Measurements from ENCODE around the gene NDST3.

The NDST3 gene

GRCh38 chr4:118082182-118082581, 47.9 kb downstream of the NDST3 start:
- no peak for DNase-seq

DNA sequence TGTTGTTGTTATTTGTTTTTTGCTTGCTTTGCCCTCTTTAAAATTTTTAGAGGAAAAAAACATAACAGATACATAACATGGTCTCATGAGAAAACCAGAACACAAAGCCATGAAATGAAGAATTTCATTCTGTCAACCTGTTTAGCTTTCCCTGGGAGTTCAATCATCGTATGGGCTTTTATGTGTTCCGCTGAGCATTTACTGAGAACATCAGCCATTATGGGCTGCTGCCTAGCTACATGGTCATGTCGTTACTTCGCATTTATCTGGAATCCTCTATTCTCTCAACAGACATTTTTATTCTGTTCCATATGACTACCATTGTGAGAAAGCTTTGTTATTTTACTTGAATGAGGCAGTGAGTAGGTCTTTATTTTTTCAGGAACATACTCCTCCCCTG, 51.4 kb downstream of the NDST3 start:
- no peak for DNase-seq

DNA sequence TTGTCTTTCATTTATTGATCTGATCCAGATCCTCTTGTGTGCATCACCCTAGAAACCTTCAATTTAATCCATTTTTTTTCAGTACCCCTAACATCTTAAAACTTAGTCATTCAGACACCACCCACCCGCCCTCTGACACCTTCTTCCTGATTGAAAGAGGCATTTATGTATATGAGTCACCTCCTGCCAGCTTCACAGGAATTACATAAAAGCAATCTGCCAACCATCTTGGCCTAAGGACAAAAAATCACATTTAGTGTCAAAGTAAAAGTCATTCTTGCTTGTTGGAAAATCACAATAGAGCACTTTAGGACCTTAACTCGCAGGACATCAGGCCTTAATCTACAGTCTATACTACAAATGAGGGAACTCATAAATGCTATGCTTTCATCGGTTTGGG, 52.1 kb downstream of the NDST3 start:
- DNase-seq = no peak

GRCh38 chr4:118087366-118087765, 53.1 kb downstream of the NDST3 start:
- no peak for DNase-seq

- DNase-seq = no peak
These were observed 64.8 kb downstream of the NDST3 start for GRCh38 chr4:118099106-118099505.

GRCh38 chr4:118102195-118102594, 67.9 kb downstream of the NDST3 start:
- no peak for DNase-seq

GRCh38 chr4:118112117-118113046, 78.1 kb downstream of the NDST3 start:
- no peak for DNase-seq

DNA sequence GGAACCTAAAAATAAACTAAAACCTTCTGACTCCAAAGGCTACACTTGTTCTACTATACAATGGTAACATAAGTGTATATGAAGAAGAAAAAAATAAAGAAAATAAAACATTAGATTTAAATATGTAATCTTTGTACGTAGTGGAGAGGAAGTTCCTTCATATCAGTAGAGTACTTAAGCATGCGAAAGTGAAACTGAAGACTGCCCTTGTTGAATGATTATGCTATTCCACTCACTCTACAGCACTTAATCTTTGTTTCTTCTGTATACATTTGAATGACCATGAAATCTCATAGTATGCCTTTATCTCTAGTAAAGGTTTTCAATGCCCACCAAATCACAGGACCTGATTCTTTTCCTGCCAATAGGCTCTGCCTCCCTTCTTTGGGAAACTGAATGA, 78.9 kb downstream of the NDST3 start:
- DNase-seq = no peak

DNA sequence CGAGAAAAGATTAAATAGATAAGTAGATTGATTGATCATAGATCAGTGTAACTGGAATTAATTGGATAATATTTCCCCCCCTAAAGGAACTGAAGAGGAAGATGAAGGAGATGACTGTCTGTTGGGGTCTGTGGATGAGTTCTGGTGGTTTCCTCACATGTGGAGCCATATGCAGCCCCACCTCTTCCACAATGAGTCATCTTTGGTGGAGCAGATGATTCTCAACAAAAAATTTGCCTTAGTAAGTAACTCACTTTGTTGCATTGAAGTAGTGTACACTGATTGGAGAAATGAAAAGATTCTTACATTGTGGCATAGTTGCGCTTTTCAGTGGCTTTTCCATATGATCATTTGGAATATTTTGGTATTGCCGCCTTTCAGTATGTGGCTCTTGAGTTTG, 80.4 kb downstream of the NDST3 start:
- no peak for DNase-seq

- no peak for DNase-seq
These were observed 86.0 kb downstream of the NDST3 start for GRCh38 chr4:118120120-118120760.

GRCh38 chr4:118124997-118125396, 90.7 kb downstream of the NDST3 start:
- DNase-seq = no peak

GRCh38 chr4:118139241-118139640, 105.0 kb downstream of the NDST3 start:
- no peak for DNase-seq

GRCh38 chr4:118141240-118141639, 107.0 kb downstream of the NDST3 start:
- no peak for DNase-seq

- no peak for DNase-seq
These were observed 120.4 kb downstream of the NDST3 start for GRCh38 chr4:118154649-118155048.

GRCh38 chr4:118155516-118155915, 121.2 kb downstream of the NDST3 start:
- no peak for DNase-seq

GRCh38 chr4:118158763-118159375, 124.6 kb downstream of the NDST3 start:
- no peak for DNase-seq

GRCh38 chr4:118167306-118167705, 133.0 kb downstream of the NDST3 start:
- no peak for DNase-seq

DNA sequence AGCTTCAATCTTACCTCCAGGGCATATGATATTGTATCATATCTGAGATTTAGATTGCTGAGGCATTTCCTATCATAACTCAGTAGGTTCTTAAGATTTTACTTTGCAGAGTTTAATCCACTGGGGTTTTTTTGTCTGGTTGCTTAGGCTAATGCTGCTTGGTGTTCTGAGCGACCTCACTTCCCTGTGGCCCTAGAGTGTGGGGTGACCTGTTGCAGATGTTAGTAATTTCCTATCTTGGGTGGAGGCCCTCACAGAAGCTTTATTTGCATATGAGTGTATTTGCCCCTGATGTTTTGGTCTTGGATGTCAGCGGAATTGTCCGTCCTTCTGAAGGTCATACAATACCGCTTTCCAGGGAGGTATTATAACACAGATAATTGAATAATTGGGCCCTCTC, 137.1 kb downstream of the NDST3 start:
- no peak for DNase-seq

DNA sequence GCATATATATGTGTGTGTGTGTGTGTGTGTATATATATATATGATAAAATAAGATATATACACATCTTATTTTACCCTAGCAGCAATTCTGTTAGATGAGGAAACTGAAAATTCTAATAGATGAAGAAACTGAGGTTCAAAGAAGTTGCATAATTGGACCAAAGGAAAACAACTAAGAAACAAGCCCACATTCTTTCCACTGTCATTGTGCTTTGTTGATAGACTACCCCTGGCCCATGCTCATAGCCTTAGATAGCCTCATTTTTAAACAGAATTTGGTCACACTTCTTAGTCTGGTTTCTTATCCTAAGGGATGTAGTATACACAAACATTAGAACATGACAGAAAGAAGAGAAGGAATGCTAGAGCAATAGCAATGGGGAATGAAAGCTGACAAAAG, 138.8 kb downstream of the NDST3 start:
- no peak for DNase-seq

- no peak for DNase-seq
These were observed 139.9 kb downstream of the NDST3 start for GRCh38 chr4:118173956-118174725.

- DNase-seq = no peak
These were observed 141.2 kb downstream of the NDST3 start for GRCh38 chr4:118175506-118175905.

GRCh38 chr4:118177126-118177525, 142.8 kb downstream of the NDST3 start:
- DNase-seq = no peak

GRCh38 chr4:118180776-118181175, 146.5 kb downstream of the NDST3 start:
- DNase-seq = no peak

Measured in NCI-H2029 (cell line).